ENCODE data around the gene SMAD6. TPM values are rescaled to one million over a fixed set of nuclear protein-coding genes. Genes with fewer than 3 reads are reported as not detected.

SMAD6 gene
- polyA plus RNA-seq, 1 of the 3 experiments (the other 2 are of a cell fraction): 4.5 TPM

DNA sequence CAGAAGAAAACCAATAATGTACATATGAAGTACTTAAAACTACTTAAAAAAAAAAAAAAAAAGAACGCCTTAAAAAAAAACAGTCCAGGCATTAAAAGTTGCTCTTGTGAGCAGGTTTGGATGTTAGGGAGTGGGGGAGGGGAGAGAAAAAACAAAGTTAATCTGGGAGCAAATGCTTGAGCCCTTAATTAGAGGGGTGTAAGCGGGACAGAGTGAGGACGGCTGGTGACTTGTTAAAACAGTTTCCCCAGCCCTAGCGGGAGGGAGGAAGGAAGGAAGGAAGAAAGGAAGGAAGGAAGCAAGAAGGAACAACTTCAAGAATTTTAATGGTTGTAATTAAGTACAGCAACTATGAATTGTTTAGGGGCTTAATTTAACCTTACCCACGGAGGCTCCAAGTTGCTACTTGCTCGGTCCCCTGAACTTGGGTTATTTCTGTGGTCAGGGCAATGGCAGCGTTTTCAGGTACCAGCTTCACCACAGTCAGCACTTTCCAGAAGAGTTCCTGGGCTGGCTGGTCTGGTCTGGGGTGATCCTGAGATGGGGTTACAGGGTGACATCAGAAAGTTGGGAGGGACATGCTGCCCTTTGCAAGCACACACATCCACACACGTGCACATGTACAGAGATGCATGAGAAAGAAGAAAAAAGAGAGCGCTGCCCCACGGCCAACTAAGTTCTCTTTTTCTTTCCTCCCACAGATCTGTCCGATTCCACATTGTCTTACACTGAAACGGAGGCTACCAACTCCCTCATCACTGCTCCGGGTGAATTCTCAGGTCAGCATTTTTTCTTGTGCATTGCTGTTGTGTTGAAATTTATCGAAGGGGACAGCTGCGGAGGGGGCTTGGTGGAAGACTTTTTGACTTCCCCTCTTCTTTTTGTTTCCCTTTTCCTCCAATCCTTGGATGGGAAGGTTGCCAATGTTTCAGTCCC, 14.0 kb downstream of the SMAD6 start:
- Histone ChIP-seq H3K27me3 (ENCODE audit: insufficient read depth) (no peaks in the 10 kb centered on the region), H4K20me1 (ENCODE audit: insufficient read depth) (peaks cover 52% of the 10 kb centered on the region), H3K9ac (no peak overlapping the region), H3K27ac (ENCODE audit: low read depth in 2 of 2, low read length in 1 of 2) (no peak overlapping the region; a peak in 1 of 4 replicates), H3K9me2 (no peaks in the 10 kb centered on the region), H3K36me3 (replicated peaks in 1 of 2; ENCODE audit: control insufficient read depth in 1 of 2, insufficient read depth in 2 of 2, low read length in 1 of 2) (peaks cover 11 to 23% of the 10 kb centered on the region in 2 experiments), H2AFZ (ENCODE audit: low read depth) (no peak overlapping the region), H3K4me3 (ENCODE audit: low read depth in 2 of 2, low read length in 1 of 2) (no peak overlapping the region), H3K9me3 (no peaks in the 10 kb centered on the region), H3K4me1 (ENCODE audit: control insufficient read depth in 1 of 2, insufficient read depth in 2 of 2, low read depth in 1 of 2, low read length in 1 of 2) (peaks cover 9 to 29% of the 10 kb centered on the region in 2 experiments), H3F3A (replicated peaks; ENCODE audit: insufficient read depth) (peaks cover 22% of the 10 kb centered on the region), H3K79me2 (ENCODE audit: insufficient read depth) (peaks cover 97% of the 10 kb centered on the region), H3K4me2 (no peak overlapping the region)
- no peak for DNase-seq
- TF ChIP-seq SMC3 (IDR thresholded peaks at IDR 0.05; ENCODE audit: low read depth, low read length): no peak
- no peak for TF ChIP-seq FOXM1 (IDR thresholded peaks at IDR 0.05; ENCODE audit: low read depth)
- no peak for TF ChIP-seq FOXJ3 (CRISPR knock-in tag; IDR thresholded peaks at IDR 0.05)
- TF ChIP-seq RCOR1 (IDR thresholded peaks at IDR 0.05; ENCODE audit: low read length): no peak
- TF ChIP-seq ZBTB33 (IDR thresholded peaks at IDR 0.05; ENCODE audit: borderline replicate concordance, low read depth): no peak
- ChIA-PET POLR2A (interaction anchor here (0.6 kb wide), 1 partner anchor 14 kb away, joined by 3 read pairs; the partner anchor contains the start of gene SMAD6), CTCF (interaction anchor here (0.7 to 2.0 kb wide), 6 partner anchors 10 to 136 kb away, joined by 3 to 7 read pairs (median 3); no protein-coding TSS in a partner anchor)
- WGBS (ENCODE audit: low lambda C conversion rate): 92% methylated on average over 14 of the region's 15 CpGs

DNA sequence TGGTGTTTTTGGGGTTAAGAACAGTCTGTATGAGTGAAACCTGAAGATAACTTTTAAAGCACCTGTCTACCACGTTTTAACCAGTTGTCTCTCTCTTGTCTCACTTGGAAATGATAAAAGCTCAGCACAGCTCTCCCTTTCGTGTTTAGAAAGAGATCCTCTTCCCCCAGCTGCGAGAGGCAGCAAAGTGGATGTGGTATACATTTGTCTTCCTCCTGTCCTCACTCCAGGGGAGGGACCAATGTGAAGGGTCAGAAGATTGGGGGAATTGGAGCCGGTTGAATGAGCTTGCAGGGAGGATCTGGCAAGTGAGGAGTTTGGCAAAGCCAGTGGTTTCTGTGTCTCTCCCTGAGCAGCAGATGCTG, 14.6 kb downstream of the SMAD6 start:
- POLR2A ChIA-PET: no interaction called here
- TF ChIP-seq USF1 (IDR thresholded peaks at IDR 0.05; ENCODE audit: borderline replicate concordance, low read depth): no peak
- no peak for TF ChIP-seq JUND (IDR thresholded peaks at IDR 0.05)
- TF ChIP-seq POLR2AphosphoS5 (IDR thresholded peaks at IDR 0.05; ENCODE audit: low read depth, low read length): no peak
- no peak for TF ChIP-seq MEF2A (IDR thresholded peaks at IDR 0.05; ENCODE audit: borderline replicate concordance, low read depth)
- no peak for TF ChIP-seq TAF1 (IDR thresholded peaks at IDR 0.05; ENCODE audit: borderline replicate concordance, low read depth, low read length)
- TF ChIP-seq ELF1 (IDR thresholded peaks at IDR 0.05): no peak
- TF ChIP-seq SIN3A (IDR thresholded peaks at IDR 0.05; ENCODE audit: borderline replicate concordance, low read depth, low read length): no peak
- no peak for TF ChIP-seq FOSL2 (IDR thresholded peaks at IDR 0.05; ENCODE audit: borderline replicate concordance, low read depth)
- no peak for TF ChIP-seq NRF1 (IDR thresholded peaks at IDR 0.05; ENCODE audit: low read depth, low read length)
- CTCF ChIA-PET: interaction anchor here (0.9 to 1.1 kb wide), 2 partner anchors 11 to 113 kb away, joined by 3 to 4 read pairs; no protein-coding TSS in a partner anchor
- 88% methylated on average over 4 of the region's 4 CpGs for WGBS (ENCODE audit: low lambda C conversion rate)
- Histone ChIP-seq H2AFZ (ENCODE audit: low read depth) (no peak overlapping the region), H3K4me1 (ENCODE audit: control insufficient read depth in 1 of 2, insufficient read depth in 2 of 2, low read depth in 1 of 2, low read length in 1 of 2) (peaks cover 9 to 30% of the 10 kb centered on the region in 2 experiments), H3F3A (replicated peaks; ENCODE audit: insufficient read depth) (peaks cover 22% of the 10 kb centered on the region), H3K9ac (no peak overlapping the region), H3K9me3 (no peaks in the 10 kb centered on the region), H4K20me1 (ENCODE audit: insufficient read depth) (peaks cover 52% of the 10 kb centered on the region), H3K27ac (ENCODE audit: low read depth in 2 of 2, low read length in 1 of 2) (no peak overlapping the region), H3K79me2 (ENCODE audit: insufficient read depth) (peaks cover 97% of the 10 kb centered on the region), H3K4me3 (ENCODE audit: low read depth in 2 of 2, low read length in 1 of 2) (no peak overlapping the region), H3K9me2 (no peaks in the 10 kb centered on the region), H3K36me3 (replicated peaks in 1 of 2; ENCODE audit: control insufficient read depth in 1 of 2, insufficient read depth in 2 of 2, low read length in 1 of 2) (peaks cover 11 to 26% of the 10 kb centered on the region in 2 experiments), H3K4me2 (no peak overlapping the region), H3K27me3 (ENCODE audit: insufficient read depth) (no peaks in the 10 kb centered on the region)
- no peak for DNase-seq

Measured in SK-N-SH (cell line).